Activated B cell treated with CpG ODN at 0.5 μM for 24 hours (primary cell): ENCODE data around the gene ADCY10. TPM values are rescaled to one million over a fixed set of nuclear protein-coding genes. Genes with fewer than 3 reads are reported as not detected.
"Not testable (repeated sequence)": the region's sequence is repeated elsewhere in the genome, so short reads cannot be mapped to it uniquely, and the experiment has no call there.

Source experiments
- ATAC-seq: fragments of 200-7000 bp; cut with Tn5 transposase; one replicate; pipeline ENCODE4 v1.10.0; 2021; ENCODE audit warnings: low read depth, mild to moderate bottlenecking, moderate library complexity
- CTCF ChIA-PET: fragments of 350-600 bp; sonication (Branson Sonifier 250); formaldehyde crosslinking; loops from one replicate; lab custom pipeline; 2021; ENCODE audit warnings: antibody characterized with exemption; lab: Charles Lee
- POLR2A ChIA-PET: fragments of 350-600 bp; sonication (Branson Sonifier 250); formaldehyde crosslinking; loops from one replicate; lab custom pipeline; 2021; ENCODE audit warnings: antibody characterized with exemption; lab: Charles Lee
- DNase-seq: peaks from one replicate; pipeline ENCODE4 v3.0.0; 2022
- H3K27ac Mint-ChIP-seq: one replicate; pipeline ENCODE4 v1.8.0; 2020; ENCODE audit warnings: mixed read lengths
- H3K27me3 Mint-ChIP-seq: one replicate; pipeline ENCODE4 v1.8.0; 2021; ENCODE audit warnings: mixed read lengths
- H3K36me3 Mint-ChIP-seq: one replicate; pipeline ENCODE4 v1.8.0; 2021; ENCODE audit warnings: low read depth, mixed read lengths
- H3K4me1 Mint-ChIP-seq: one replicate; pipeline ENCODE4 v1.8.0; 2021; ENCODE audit warnings: mixed read lengths
- H3K4me3 Mint-ChIP-seq: one replicate; pipeline ENCODE4 v1.8.0; 2020; ENCODE audit warnings: mild to moderate bottlenecking, mixed read lengths
- H3K9me3 Mint-ChIP-seq: one replicate; pipeline ENCODE4 v1.8.0; 2020; ENCODE audit warnings: mixed read lengths
- CTCF ChIP-seq: fragments of 200-600 bp; IDR thresholded peaks from one replicate; pipeline ENCODE4 v1.8.0; 2022; ENCODE audit warnings: antibody characterized with exemption, mild to moderate bottlenecking
- intact Hi-C: fragments of 100-400 bp; cut with micrococcal nuclease; formaldehyde crosslinking; loops from one replicate; pipeline ENCODE4 v1.15.1; 2024
- total RNA-seq: library from RNA; stranded (reverse); gene quantifications from 2 replicates; pipeline ENCODE4 v1.2.3, GENCODE V29; 2022

Gene ADCY10
- total RNA-seq, 1 donor from 2014 or later: 0.20 TPM

DNA sequence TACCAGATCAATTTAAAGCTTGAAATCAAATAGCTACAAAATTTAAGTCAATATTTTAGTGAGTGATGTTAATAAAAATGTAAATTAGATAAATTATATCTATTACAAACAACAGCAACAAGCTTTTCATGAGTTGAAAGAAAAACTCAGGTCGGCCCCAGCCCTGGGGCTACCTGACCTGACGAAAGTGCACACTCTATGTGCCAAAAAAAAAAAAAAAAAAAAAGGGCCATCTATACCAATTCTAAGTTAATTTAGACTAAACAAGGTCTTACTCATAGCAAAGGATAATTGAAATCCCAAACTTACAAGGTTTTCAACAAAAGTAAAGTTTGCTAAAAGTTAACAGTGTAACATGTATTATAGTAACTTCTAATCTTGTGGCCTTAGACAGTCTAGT is 47.6 kb downstream of the ADCY10 start:
- POLR2A ChIA-PET, H3K27me3 Mint-ChIP-seq, ATAC-seq, DNase-seq, H3K36me3 Mint-ChIP-seq, H3K27ac Mint-ChIP-seq, H3K4me3 Mint-ChIP-seq, H3K9me3 Mint-ChIP-seq, CTCF ChIA-PET, H3K4me1 Mint-ChIP-seq, intact Hi-C loops: not testable (repeated sequence)

GRCh38 chr1:167865804-167866308 is 48.1 kb downstream of the ADCY10 start:
- H3K9me3 Mint-ChIP-seq, H3K36me3 Mint-ChIP-seq, ATAC-seq, H3K27ac Mint-ChIP-seq, H3K4me1 Mint-ChIP-seq, CTCF ChIA-PET, H3K4me3 Mint-ChIP-seq, POLR2A ChIA-PET, H3K27me3 Mint-ChIP-seq, DNase-seq, intact Hi-C loops: not testable (repeated sequence)

DNA sequence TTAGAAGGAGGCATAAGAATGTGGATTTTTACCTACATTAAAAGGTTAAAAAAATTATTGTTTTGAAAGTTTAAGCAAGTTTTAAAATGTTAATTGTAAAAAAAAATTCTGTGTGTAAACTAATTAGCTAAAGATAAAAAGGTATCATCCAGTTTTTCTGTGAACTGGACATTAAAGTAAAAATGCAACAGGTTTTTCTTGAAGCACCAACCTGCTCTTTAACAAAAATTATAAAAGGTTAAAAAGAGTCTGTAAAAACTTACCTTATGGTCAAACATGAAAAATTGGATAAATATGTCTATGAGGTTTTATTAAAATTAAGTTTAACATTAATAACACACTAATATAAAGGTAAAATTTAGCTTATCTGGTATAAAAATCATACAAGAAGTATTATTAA is 48.7 kb downstream of the ADCY10 start:
- POLR2A ChIA-PET, H3K4me1 Mint-ChIP-seq, DNase-seq, H3K36me3 Mint-ChIP-seq, ATAC-seq, H3K27ac Mint-ChIP-seq, H3K9me3 Mint-ChIP-seq, H3K4me3 Mint-ChIP-seq, intact Hi-C loops, H3K27me3 Mint-ChIP-seq, CTCF ChIA-PET: not testable (repeated sequence)

GRCh38 chr1:167864392-167865032 is 49.4 kb downstream of the ADCY10 start:
- TF ChIP-seq CTCF: no peak
- ATAC-seq: no peak
- intact Hi-C loops: no loop called here
- DNase-seq: no peak
- Mint-ChIP-seq H3K4me3 (no peak overlapping the region), H3K36me3 (no peaks in the 10 kb centered on the region), H3K9me3 (no peaks in the 10 kb centered on the region), H3K27me3 (no peaks in the 10 kb centered on the region), H3K4me1 (no peaks in the 10 kb centered on the region), H3K27ac (no peak overlapping the region)
- POLR2A ChIA-PET: no interaction called here
- CTCF ChIA-PET: no interaction called here

DNA sequence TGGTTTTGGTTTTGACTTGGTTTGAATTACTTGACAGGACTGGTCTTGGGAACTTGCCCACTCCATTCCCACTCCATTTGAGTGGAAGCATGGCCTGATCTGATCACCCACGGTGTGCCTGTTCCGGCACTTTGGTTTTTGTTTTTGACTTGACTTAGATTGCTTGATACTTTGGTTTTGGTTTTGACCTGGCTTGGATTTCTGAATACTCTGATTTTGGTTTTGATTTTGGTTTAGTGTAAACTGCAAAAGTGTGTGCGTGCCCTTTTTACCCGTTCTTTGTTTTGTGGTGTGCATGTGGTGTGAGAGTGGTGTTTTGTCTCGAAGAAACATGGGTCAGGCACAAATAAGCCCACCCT is 50.0 kb downstream of the ADCY10 start:
- Mint-ChIP-seq H3K36me3 (no peaks in the 10 kb centered on the region), H3K27me3 (no peaks in the 10 kb centered on the region), H3K4me3 (no peak overlapping the region), H3K9me3 (no peaks in the 10 kb centered on the region), H3K4me1 (no peaks in the 10 kb centered on the region), H3K27ac (no peak overlapping the region)
- intact Hi-C loops: no loop called here
- POLR2A ChIA-PET: no interaction called here
- DNase-seq: no peak
- no peak for TF ChIP-seq CTCF
- CTCF ChIA-PET: no interaction called here
- ATAC-seq: no peak

- H3K27ac Mint-ChIP-seq, H3K36me3 Mint-ChIP-seq, intact Hi-C loops, H3K27me3 Mint-ChIP-seq, DNase-seq, H3K4me1 Mint-ChIP-seq, POLR2A ChIA-PET, H3K4me3 Mint-ChIP-seq, H3K9me3 Mint-ChIP-seq, ATAC-seq, CTCF ChIA-PET: not testable (repeated sequence)
Measured at GRCh38 chr1:167863191-167863920, 50.6 kb downstream of the ADCY10 start.

- CTCF ChIA-PET: no interaction called here
- no peaks in the 10 kb centered on the region for H3K36me3 Mint-ChIP-seq
- no peak overlapping the region for H3K27ac Mint-ChIP-seq
- ATAC-seq: no peak
- H3K9me3 Mint-ChIP-seq: no peaks in the 10 kb centered on the region
- DNase-seq: no peak
- no peaks in the 10 kb centered on the region for H3K27me3 Mint-ChIP-seq
- intact Hi-C loops: no loop called here
- no peak for TF ChIP-seq CTCF
- H3K4me3 Mint-ChIP-seq: no peak overlapping the region
- no peaks in the 10 kb centered on the region for H3K4me1 Mint-ChIP-seq
- POLR2A ChIA-PET: no interaction called here
Measured at GRCh38 chr1:167862432-167863076, 51.4 kb downstream of the ADCY10 start.
